GM18861 (cell line): ENCODE results near the gene CWC22.
"Not testable (repeated sequence)": the region's sequence is repeated elsewhere in the genome, so short reads cannot be mapped to it uniquely, and the experiment has no call there.

Source experiments
- ATAC-seq: cut with Tn5 transposase; IDR thresholded peaks from one replicate; pipeline ENCODE4 v1.9.1; 2021; ENCODE audit not compliant: unreplicated experiment

The CWC22 gene

DNA sequence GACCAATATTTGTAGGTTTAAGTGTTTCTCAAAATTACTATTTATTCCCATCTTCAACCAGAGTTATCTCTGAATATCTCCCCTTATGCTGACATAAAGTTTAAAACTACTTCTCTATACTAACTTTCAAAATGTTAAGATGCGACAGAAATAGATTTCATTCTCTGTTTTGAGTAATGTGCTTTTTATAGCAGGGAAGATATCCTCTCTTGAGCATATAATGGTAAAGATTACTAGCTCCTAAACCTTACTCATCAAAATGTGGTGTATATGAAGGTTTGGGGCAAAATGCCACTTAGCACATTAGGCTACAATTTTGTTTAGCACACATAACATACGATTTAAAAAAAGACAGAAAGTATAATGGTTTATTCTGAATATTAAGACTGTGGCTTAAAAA is 54.4 kb downstream of the CWC22 start:
- peak; percentile 41 for ATAC-seq

DNA sequence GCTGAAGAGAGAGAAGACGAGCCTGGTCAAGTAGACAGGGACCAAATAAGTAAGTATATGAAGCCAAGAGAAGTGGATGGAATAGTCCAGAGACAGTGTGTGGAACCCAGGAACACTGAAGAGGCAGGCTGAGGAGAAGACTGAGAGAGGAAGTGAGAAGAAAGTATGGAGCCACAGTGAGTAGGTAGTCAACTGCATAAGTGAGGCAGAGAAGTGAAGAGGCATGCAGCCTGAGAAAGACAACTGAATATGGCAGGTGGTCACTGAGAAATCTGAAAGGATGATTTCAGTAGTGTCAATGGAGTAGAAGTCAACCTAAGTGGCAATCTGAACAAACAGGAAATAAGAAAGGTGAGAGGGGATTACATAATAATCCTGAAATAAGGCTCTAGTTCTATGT is 55.4 kb downstream of the CWC22 start:
- no peak for ATAC-seq

DNA sequence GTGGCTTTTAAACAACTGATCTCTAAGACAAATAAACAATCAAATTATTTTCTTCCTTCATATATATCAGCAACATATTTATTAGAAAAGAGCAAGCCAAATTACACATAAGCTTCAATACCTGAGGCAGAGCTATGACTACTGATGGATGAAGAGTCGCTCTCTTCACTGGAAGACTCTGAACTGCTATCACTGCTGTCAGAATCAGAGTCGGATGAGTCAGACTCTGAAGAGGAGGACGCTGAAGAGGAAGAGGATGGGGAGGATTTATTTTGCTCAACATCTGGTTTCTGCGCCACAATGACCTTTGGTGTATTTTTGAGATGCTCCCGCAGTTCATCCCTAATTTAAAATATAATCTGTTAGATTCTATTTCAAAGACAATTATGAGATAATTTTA is 56.7 kb downstream of the CWC22 start:
- no peak for ATAC-seq

DNA sequence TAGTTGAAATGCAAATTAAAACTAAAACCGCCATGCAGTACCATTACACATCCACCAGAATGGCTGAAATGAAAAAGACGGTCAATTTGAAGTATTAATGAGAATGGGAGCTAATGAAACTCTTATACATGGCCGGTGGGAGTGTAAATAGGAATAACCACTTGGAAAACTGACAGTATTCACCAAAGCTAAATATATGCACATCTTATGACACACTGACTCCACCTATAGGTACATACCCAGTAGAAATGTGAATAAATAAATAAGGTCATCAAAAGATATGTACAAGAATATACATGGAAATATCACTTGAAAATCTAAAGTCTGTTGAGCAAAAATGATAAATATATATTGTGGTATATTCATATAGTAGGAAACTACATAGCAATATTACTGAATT is 57.7 kb downstream of the CWC22 start:
- ATAC-seq = no peak

DNA sequence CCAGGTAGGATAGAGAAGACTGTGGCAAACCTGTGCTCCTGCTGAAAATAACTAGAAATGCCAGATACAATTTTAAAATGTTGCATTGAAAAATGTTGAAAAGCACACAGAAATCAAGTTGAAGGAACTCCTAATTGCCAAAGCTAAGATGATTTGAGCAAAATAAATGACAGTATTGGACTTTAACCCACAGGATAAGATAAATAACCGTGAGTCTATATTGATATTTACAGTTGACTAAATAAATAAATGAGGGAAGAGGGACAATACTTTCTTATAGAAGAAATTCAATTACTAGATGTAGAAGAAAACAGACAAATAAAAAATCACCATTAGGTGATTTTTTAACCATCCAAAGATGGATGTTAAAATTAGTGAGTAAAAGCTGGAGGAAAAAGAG is 59.0 kb downstream of the CWC22 start:
- ATAC-seq = no peak

DNA sequence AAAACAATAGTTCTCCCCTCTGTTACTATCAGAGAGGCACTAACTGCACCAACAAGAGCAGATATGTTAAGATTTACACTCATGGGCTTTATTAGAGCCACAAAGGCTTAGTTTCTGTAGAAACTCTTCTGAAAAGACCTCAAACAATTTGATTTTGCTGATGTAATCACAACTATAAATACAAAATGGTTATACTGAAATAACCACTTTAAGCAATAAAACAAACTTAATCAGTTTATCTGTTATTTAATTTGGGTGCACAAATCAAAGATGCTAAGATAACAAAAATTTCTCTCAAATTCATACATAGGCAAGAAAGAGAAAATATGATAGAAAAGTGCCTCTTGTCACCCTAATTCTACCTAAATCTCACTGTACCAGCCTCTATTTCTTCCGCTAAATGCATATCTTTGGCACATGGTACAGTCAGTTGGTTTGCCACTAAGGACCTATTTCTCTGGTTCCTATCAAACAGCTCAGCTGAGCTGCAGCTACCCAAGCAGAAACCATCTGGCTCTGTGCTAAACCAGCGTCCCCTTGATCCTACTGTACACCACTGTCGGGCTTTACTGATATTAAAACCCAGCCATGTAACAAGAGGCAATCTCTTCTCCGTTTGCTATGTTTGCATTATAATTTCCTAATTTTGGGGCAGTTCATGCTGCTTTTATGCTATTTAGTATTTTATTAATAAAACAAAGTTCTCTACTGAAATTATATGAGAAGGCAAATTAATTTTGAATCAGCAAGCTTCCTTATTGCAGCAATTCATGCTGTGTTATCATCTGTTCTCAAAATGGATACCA is 60.1 kb downstream of the CWC22 start:
- ATAC-seq = no peak

DNA sequence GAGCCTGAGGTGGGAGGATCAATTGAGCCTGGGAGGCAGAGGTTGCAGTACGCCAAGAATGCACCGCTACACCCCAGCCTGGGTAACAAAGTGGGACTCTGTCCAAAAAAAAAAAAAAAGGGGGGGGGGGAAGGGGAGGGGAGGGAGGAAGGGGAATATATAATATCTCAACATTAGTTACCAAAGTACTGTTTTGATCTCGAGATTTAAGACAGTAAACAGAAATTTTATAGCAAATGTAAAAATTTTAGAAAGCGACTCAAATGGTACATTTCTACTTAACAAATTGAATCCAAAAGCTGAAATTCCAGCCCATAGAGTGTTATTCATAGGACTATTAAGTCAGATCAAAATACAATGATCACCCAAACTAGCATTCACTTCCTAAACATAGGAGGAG is 60.8 kb downstream of the CWC22 start:
- ATAC-seq = no peak

DNA sequence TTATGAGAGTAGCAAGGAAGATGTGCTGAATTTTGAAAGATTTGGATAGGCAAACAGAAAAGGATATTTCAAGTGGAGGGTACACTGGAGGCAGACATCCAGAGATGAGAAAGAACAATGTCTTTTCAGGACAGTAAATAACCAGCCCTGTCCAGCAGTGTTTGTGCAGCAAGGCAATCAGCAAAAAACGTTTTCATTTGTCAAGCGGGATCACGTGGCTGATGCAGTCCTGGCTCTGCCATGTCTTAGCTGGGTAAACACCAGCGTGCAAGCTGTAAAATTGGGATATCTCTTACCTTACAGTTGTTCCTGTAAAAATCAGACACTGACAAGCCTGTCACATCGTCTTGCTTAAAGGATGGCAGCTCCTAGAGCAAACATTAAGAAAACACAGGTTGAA is 67.8 kb downstream of the CWC22 start:
- ATAC-seq = no peak

DNA sequence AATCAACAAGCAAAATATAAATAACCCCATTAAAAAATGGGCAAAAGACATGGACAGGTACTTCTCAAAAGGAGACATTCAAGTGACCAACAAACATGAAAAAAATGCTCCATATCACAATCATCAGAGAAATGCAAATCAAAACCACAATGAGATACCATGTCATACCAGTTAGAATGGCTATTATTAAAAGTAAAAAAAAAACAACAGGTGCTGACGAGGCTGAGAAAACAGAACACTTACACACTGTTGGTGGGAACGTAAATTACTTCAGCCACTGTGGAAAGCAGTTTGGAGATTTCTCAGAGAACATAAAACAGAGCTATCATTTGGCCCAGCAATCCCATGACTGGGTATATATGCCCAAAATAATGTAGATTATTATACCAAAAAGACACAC is 69.1 kb downstream of the CWC22 start:
- no peak for ATAC-seq

DNA sequence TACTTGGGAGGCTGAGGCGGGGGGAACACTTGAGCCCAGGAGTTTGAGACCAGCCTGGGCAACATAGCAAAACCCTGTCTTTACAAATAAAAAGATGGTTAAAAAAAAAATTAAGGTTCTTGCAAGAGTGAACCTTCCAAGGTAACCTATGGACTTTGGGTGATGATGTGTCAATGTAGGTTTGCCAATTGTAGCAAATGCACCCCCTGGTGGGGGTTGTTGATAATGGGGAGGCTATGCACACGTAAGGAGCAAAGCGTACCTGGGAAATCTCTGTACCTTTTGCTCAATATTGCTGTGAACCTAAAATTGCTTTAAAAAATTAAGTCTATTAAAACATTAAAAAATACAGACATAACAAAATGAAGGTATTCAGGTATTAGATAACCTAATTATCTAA is 70.4 kb downstream of the CWC22 start:
- no peak for ATAC-seq

DNA sequence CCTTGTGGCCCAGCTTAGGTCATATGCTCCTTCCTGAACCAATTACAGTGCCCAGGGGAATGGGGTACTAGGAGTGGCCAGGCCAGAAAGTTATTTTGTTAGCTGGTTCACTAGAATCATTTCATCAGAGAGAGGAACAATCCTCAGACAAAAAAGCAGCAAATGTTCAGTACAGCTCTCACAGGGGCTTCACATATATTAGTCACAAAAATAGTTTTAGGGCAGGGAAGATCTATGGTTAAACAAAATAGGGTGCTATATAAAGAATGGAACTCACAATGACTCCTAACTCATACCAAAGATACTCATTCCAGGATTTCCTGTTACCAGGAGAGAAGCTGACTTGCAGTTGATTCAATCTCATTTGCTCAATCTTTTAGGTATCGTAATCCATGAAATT is 71.0 kb downstream of the CWC22 start:
- no peak for ATAC-seq

DNA sequence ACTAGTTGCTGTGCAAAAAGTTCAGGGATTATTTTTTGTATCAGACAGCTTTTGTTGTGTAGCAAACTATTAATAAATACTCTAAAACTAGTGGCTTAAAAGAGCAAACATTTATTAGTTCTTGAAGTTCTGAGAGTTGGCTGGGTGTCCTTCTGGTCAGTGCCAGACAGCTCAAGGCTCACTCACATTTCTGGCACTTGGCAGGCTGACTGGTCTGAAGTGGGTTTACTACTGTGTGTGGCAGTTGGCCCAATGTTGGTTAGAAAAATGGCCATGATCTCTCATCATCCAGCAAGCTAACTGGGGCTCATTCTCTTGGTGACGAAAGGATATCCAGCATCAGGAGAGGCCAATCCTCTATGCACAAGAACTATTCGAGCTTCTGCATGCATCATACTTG is 74.3 kb downstream of the CWC22 start:
- no peak for ATAC-seq

DNA sequence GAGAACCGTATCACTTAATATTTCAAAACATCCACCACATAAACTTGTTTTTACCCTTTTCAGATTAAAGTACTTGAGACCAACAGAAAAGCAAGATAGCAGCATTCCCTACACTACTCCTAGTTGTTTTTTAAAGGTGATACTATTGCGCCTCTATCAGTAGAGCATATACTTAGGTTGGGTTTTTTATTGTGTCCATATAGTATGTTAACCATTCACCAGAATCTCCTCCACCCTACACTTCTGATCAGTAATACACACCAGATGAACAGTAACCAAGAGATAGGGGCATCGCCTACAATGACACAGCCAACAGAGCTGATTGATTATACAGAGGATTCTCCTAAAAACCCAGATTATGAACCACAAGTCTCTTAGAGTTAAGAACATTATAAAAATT is 75.6 kb downstream of the CWC22 start:
- no peak for ATAC-seq

DNA sequence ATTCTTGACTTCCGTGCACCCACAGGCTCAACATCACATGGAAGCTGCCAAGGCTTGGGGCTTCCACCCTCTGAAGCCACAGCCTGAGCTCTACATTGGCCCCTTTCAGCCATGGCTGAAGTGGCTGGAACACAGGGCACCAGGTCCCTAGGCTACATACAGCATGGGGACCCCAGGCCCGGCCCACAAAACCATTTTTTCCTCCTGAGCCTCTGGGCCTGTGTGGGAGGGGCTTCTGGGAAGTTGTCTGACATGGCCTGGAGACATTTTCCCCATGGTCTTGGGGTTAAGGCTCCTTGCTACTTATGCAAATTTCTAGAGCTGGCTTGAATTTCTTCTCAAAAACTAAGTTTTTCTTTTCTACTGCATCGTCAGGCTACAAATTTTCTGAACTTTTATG is 77.1 kb downstream of the CWC22 start:
- ATAC-seq = not testable (repeated sequence)

DNA sequence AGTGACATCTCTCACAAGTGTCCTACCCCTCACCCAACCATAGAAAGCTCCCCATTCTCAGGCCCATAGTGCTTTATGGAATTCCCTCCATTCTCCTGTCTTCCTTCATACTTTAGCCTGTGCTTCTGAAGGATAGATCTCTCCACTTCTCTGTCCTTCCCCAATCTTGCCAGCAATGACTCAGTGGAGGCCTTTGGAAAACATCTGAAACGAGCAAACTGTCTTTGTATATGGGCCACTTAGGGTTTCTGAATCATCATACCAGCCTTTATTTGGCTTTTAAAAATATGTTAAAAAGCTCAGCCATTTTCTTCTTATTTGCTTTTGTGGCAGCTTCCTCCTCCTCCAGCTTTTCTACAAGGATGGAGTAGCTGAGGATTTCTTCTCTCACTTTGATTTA is 80.1 kb downstream of the CWC22 start:
- no peak for ATAC-seq

DNA sequence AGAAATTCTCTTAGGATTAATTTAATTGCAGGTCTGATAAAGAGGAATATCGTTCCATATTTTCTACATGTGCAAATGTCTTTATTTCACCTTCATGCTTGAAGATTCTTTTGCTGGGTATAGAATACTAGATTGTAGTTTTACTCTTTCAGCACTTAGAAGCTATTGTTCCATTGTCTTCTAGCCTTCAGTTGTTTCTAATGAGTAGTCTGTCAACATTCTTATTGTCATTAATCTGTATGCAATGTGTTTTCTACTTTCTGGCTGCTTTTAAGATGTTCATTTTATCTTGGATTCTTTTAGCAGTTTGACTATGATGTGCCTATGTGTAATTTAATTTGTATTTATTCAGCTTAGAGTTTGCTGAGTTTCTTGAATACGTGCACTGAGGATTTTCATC is 81.4 kb downstream of the CWC22 start:
- no peak for ATAC-seq

DNA sequence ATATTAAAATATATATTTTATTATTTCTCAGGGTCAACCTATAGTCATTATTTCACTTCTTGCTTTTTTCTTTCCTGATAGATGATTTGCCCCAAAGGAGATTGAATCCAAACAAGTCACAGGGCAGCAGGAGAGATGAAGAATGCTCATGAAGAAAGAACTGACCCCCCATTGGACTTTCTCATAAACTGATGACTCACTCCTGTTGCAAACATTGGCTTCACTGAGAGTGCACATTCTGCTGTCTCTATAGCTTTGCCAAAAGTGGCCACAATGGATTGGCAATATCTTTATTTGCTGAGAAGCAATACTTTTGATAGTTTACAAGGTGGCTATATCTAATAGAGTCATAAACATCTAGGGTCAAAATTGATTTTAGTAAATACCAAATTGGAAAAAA is 89.8 kb downstream of the CWC22 start:
- ATAC-seq = no peak

DNA sequence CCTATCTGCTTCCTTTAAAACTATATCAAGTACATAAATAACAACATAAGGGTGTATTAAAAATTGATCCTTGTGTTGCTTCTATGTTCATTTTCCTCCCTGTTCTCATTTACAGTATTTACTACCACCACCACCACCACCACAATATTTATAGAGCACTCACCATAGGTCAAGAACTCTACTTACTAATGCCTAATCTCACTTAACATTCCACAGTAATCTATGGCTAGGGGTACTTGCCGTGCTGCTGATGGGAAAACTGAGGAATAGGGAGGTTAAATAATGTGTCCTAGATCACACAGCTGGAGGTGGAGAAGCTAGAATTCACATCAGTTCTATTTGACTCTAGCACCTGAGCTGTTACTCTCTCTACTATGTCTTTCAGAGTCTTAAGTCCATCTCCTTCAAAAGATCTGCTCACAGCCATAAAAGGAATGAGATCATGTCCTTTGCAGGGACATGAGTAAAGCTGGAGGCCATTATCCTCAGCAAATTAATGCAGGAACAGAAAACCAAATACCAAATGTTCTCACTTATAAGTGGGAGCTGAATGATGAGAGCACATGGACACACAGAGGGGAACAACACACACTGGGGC is 91.6 kb downstream of the CWC22 start:
- no peak for ATAC-seq

DNA sequence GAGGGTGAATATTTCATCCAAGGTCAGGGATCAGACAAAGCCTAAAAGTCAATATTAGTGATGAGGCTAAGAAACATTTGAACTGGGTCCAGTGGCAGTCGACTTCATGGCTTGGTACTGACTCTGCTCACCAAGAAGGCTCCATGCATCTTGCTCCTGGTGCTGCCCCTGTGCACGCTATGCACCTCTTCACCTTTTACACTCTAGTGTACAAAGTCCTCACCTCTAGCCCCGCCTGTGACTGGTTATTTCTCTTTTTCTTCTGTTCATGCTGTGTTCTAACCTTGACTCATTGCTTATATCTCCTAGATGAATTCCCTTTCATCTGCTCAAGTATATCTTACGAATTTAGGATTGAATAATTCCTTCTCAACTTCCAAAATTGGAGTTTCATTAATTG is 93.3 kb downstream of the CWC22 start:
- no peak for ATAC-seq

DNA sequence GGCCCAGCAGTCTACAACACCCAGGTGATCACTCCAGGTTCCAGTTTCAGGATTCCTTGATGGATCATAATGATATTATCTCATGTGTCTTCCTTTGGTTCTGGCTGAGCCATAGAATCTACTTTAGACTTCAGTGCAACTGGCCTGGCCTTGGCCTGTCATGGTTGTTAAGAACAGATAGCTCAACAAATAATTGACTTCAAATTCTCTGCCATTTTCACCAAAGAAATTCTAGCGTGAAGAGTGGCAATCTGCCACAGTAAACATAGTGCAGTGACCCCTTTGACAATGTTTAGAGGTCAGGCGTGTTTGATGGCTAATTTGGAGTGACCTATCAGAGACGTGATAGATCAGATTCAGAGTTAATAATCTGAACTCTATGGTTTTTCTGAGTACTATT is 95.5 kb downstream of the CWC22 start:
- ATAC-seq = no peak

DNA sequence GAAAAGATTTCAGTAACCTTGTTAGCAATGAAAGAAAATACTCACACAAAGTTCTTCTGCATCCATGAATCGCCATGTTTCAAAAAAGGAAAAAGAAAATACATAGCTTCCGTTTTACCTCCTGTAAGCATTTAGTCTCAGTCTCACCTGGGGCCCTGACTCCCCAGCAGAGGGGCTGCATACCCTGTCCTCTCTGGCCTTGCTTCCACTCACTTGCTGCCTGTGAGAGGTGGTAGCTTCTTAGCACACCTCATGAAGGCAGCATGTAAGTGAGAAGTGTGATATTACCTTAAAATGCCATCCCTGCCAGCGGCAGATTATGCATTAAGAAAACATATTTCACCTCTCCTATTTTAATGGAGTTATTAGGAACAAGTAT is 96.4 kb downstream of the CWC22 start:
- ATAC-seq = no peak

DNA sequence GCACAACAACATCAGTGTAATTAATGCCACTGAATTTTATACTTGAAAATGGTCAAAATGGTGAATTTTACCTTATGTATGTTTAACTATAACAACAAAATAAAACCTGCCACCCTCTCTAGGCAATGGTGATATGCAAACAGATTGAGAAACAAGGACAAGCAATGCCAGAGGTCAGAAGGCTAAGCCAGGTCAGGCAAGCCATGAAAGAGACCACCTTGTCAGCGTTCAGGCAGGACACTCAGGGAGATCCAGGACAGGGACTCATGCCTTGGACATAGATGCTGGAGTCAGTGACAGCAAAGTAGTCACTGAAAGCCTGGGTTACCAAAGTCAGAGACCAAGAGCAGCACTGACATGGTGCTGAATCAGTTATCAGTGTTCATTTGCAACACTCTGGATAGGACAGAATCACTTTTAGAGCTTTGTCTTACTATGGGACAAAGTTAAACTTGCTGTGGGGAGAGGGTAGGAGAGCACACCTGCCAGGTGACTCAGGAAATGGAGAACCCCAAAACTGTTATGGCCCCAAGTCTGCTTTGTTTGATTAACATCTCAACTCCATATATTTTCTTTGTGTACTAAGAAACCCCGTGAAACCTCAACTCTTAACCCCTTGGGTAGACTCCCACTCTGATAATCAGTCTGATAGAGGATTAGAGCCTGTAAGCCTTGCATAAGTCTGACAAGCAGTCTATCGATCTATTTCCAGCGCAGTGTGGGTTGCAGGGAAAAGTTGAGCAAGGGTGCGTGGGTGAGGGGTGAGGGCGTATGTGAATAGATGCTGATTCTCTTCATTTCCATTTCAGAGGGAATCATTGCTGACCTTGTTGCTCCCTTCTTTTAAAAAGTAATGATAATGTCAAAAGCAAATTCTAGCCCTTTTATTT is 97.0 kb downstream of the CWC22 start:
- ATAC-seq = no peak
